Stimulated activated effector memory CD8-positive, alpha-beta T cell treated with anti-CD3 and anti-CD28 coated beads, Interleukin-12 subunit alpha, Interleukin-12 subunit beta, amount 100 ng/mL, for 72 hours (primary cell): ENCODE results near the gene GSPT1.
A peak's percentile ranks its signal among the peaks of the same experiment; 100 is the strongest.
"Not testable (repeated sequence)": the region's sequence is repeated elsewhere in the genome, so short reads cannot be mapped to it uniquely, and the experiment has no call there.

Experiments
- ATAC-seq: fragments of 150-1000 bp; cut with Tn5 transposase; 2 replicates; pipeline ENCODE4 v1.10.0; 2021
- DNase-seq, 2 donors: peaks; one replicate each; pipeline ENCODE4 v3.0.0; 2021 to 2022; ENCODE audit warnings: low spot score in 2 of 2
- H3K27ac Mint-ChIP-seq: one replicate; pipeline ENCODE4 v1.8.0; 2022; ENCODE audit warnings: mild to moderate bottlenecking, mixed read lengths
- H3K36me3 Mint-ChIP-seq: one replicate; pipeline ENCODE4 v1.8.0; 2022; ENCODE audit warnings: mild to moderate bottlenecking, mixed read lengths
- H3K4me1 Mint-ChIP-seq: one replicate; pipeline ENCODE4 v1.8.0; 2022; ENCODE audit warnings: mixed read lengths
- H3K4me3 Mint-ChIP-seq: one replicate; pipeline ENCODE4 v1.8.0; 2022; ENCODE audit warnings: mild to moderate bottlenecking, mixed read lengths
- H3K9me3 Mint-ChIP-seq: one replicate; pipeline ENCODE4 v1.8.0; 2022; ENCODE audit warnings: mixed read lengths

Gene GSPT1

DNA sequence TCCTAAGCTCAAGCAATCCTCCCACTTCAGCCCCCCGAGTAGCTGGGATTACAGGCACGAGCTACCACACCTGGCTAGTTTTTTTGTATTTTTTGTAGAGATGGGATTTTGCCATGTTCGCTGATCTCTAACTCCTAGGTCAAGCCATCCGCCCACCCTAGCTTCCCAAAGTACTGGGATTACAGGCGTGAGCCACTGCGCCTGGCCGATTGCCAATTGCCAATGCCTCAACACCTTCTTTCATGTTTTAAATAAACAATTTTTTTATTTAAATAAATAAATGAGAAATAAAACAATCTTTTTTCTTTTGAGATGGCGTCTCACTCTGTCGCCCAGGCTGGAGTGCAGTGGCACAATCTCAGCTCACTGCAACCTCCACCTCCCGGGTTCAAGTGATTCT is 8.3 kb upstream of the GSPT1 start:
- not testable (repeated sequence) for DNase-seq, H3K4me3 Mint-ChIP-seq, ATAC-seq, H3K9me3 Mint-ChIP-seq, H3K27ac Mint-ChIP-seq, H3K4me1 Mint-ChIP-seq, H3K36me3 Mint-ChIP-seq

DNA sequence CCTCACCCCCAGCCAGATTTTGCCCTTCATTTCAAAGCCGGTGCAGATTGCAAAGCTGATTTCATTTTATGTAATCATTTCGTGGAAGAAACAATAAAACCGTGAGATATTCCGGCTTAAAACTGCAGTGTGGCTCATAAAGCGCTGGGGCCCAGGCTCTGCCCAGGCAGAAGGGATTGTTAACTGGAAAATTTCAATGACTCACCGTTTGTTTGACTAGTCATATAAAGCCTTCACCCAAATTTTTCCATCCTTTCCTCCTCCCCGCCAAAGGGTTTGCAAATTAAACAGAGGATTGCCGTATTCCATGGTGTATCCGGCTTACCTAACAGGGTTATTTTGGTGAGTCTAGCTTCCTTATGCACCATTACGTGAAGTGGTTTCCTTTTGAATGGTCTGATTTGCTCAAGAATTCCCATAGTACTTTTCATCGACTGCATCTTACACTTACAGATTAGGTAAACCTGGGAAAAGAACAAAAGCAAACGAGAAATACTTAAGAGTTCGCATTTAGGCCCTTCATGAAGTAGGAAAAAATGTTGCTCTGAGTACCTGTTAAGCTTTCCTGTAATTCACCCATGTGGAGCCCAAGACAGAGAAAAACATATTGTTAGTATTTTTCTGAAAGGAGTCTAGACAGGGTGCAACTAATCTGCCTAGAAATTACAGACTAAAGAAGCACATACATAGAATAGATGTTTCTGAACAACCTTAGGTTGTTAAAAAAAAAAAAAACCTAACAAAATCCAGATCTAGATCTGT is 949 bp upstream of the GSPT1 start:
- peaks cover 41% of the 10 kb centered on the region for H3K36me3 Mint-ChIP-seq
- no peaks in the 10 kb centered on the region for H3K9me3 Mint-ChIP-seq
- ATAC-seq, result no peak
- no peak for DNase-seq
- peak overlapping the region; percentile 91 for H3K27ac Mint-ChIP-seq
- peak overlapping the region; percentile 84 for H3K4me3 Mint-ChIP-seq
- peaks cover 32% of the 10 kb centered on the region for H3K4me1 Mint-ChIP-seq

DNA sequence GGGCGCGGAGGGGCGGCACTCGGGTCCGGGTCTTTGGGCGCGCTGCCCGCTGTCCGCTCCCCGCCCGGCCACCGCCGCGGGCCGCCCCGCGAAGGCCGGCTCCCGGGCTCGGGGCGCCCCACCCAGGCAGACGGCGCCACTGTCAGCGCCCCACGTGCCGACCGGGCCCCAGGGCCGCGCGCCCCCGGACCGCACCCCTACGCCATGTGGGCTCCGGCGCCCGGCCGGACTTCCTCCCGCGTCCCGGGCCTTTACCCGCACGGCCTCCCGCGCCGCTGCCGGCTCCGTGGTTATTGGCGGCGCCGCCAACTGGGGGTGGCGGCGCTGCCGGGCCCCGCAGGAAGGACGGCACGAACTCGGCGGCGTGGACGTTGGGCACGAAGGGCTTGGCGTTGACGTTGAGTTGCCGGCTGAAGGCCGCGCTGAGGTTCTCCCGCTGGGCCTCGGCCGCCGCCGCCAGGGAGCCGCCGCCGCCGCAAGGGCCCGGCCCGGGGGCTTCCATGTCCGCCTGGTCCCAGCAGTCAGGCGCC is 577 bp downstream of the GSPT1 start:
- Mint-ChIP-seq H3K27ac (peak overlapping the region; percentile 91), H3K4me3 (peak overlapping the region; percentile 84), H3K36me3 (peaks cover 49% of the 10 kb centered on the region), H3K4me1 (peaks cover 40% of the 10 kb centered on the region), H3K9me3 (no peaks in the 10 kb centered on the region)
- DNase-seq (peak in 1 of 2 donors; percentile 68), ATAC-seq (peak; percentile 33)

DNA sequence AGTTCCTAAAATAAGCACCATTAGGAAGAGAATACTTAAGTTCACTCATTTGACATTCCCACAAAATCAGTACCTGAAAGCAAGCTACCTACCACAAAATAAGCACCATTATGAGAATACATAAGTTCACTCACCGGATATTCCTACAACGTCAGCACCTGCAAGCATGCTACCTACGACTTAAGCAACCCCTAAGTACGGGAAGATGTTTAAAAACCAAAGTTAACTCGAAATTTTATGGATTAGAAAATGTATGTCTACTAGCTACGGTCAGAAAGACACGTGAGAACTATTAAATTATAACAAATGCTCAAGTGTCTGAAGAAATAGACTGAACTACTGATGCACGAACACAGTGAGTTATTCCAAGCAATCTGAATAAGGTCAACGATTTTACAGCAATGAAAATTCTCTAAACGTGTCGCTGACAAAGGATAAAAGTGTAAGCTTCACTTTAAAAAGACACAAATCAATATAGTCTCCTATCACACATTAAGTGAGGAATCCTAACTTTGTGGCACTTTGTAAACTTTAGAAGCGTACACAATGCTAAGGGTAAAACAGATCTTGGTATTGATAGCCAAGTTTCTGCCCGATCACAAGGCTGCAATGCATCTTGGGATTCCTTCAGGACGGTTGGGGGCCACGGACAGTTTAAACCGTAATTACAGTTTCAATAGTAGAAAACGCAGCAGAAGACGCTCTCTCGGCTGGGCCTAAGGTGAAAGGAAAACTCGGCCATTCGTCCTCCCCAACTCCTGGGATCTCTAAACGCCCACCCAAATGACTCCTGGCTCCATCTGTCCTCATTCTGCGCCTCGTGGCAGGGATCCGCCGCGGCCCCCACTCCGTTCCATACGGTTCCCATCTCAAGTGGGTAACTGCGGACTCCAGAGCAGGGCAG is 1.3 kb downstream of the GSPT1 start:
- peak overlapping the region; percentile 84 for H3K4me3 Mint-ChIP-seq
- no peak for ATAC-seq

DNA sequence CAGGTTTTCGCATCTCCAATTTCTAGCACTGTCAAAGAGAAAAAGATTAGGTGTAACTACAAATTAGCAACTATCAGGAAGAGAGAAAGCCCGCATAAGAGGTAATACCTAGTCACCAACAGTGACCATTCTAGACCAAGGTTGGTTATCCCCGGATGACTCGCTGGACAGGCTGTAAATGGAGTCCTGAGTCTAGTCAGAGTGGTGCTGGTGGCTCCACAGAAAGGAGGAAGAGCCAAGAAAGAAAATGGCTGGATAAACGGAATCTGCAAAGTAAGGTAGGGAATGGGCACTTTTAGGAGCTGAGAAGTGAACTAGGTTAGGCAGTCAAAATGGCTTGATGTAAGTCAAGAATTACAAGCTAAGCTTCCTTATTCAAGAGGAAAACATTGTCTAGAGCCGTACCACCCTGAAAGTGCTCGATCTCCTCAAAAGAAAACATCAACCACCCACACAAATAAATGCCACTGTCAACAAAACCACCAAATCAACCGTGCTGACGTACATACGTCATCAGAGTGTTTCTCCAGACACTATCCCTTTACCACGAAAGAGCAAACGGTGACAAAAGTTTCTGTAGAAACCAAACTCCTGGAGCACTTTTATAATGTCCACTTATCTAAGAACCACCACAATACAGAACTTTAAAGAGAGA is 2.2 kb downstream of the GSPT1 start:
- no peak for ATAC-seq
- Mint-ChIP-seq H3K4me3 (peak overlapping the region; percentile 84), H3K9me3 (no peaks in the 10 kb centered on the region), H3K27ac (peak overlapping the region; percentile 84), H3K36me3 (peaks cover 65% of the 10 kb centered on the region), H3K4me1 (peaks cover 46% of the 10 kb centered on the region)
- peak in 1 of 2 donors; percentile 10 for DNase-seq

More for the DNA sequence above, 1.3 kb downstream of the GSPT1 start:
- Mint-ChIP-seq H3K9me3 (no peaks in the 10 kb centered on the region), H3K27ac (peak overlapping the region; percentile 84), H3K4me1 (peaks cover 42% of the 10 kb centered on the region), H3K36me3 (peaks cover 56% of the 10 kb centered on the region)
- DNase-seq, result peak; percentile 12 to 72

DNA sequence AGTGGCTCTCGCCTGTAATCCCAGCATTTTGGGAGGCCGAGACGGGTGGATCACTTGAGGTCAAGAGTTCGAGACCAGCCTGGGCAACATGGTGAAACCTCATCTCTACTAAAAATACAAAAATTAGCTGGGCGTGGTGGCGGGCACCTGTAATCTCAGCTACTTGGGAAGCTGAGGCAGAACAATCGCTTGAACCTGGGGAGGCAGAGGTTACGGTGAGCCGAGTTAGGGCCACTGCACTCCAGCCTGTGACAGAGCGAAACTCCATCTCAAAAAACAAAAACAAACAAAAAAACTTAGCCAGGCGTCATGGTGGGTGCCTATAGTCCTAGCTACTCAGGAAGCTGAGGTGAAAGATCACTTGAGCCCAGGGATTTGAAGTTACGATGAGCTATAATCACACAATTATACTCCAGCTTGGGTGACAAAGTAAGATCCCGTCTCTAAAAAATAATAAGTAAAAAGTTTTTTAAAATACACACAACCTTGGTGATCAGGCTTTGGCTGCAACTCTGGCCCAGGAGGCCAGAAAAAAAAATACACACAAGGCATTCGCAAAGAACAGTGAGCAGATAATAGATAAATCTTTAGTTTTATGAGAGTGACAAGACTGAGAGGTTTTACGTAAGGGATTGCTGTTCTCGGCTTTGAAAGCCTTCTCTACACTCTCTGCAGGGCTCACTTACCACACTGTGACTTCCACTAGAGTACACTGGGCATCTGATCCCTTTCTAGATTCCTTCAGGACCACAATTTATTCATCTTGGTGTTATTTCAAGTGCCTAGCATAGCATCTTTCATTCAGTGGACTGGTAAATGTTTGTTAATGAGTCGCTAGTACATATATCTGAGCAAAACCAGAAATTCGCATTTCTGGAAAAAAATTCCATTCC is 5.9 kb downstream of the GSPT1 start:
- no peaks in the 10 kb centered on the region for H3K9me3 Mint-ChIP-seq
- H3K27ac Mint-ChIP-seq, result peak overlapping the region; percentile 32
- DNase-seq (no peak), ATAC-seq (no peak)
- peaks cover 88% of the 10 kb centered on the region for H3K36me3 Mint-ChIP-seq
- H3K4me3 Mint-ChIP-seq, result no peak overlapping the region
- peaks cover 60% of the 10 kb centered on the region for H3K4me1 Mint-ChIP-seq

DNA sequence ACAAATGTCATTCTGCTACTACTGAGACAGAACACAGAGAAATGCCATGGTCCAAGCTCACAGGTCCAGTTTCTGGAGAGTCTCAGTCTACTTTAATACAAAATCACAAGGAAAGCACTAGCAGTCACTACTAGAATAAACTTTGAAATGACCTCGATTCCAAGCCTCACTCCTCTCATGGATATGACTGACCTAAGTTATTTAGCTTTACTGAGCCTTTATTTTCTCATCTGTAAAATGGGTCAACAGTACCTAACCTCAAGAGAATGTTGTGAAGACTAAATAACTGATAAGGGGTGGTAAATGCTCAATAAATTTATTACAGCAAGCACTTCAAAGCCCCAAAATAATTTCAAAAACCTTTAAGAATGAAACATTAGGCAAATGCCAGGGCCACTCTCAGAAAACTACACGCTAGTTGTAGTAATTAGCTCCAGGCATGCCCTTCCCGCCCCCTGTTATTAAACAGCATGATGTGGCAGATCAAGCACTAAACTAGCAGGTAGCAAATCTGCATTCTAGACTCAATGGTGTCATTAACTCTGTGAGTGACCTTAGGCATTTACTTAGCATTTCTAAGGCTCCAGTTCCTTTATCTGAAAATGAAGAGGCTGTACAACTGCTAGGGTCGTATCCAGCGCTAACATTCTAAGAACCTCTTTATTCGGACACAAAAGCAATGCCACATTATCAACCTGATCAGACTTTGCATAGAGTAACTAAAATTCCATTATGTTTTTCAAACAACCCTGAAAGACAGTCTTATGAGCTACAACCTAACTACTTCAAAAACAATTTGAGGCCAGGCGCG is 8.4 kb downstream of the GSPT1 start:
- H3K9me3 Mint-ChIP-seq, result no peaks in the 10 kb centered on the region
- H3K36me3 Mint-ChIP-seq, result peaks cover 82% of the 10 kb centered on the region
- no peak overlapping the region for H3K4me3 Mint-ChIP-seq
- DNase-seq (no peak), ATAC-seq (no peak)
- peaks cover 53% of the 10 kb centered on the region for H3K4me1 Mint-ChIP-seq
- no peak overlapping the region for H3K27ac Mint-ChIP-seq

DNA sequence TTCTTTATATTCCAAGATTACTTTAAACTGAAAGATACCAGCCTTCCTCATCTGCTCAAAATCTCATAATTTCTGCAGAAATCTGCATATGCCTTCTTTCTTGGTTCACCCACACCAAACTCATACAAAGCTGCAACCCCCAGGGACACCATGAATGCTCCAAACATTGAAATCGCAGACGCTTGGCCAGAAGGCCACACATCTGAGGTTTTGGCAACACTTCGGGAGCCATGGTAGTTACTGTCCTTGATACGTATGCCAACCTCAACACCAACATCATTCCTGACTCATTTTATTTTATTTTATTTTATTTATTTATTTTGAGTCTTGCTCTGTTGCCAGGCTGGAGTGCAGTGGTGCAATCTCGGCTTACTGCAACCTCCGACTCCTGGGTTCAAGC is 11.8 kb downstream of the GSPT1 start:
- Mint-ChIP-seq H3K36me3 (peaks cover 81% of the 10 kb centered on the region), H3K27ac (no peak overlapping the region)

DNA sequence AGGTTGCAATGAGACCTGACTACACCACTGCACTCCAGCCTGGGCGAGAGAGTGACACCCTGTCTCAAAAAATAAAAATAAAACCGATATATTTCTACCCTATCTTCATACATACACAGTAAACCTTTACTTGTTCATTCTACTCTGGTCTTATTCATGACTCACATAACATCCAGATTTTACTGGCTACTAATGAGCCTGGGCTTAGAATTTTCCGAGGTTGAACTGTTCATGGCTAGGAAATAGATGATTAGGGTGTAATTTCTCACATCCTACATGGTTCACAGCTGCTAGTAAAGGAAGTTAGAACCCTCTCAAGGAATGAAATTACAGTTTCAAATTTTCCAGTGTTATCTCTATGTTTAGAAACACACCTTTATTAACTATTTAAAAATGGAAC is 14.7 kb downstream of the GSPT1 start:
- DNase-seq (no peak), ATAC-seq (peak; percentile 84)
- H3K4me1 Mint-ChIP-seq, result peaks cover 63% of the 10 kb centered on the region
- H3K27ac Mint-ChIP-seq, result peak overlapping the region; percentile 34
- no peaks in the 10 kb centered on the region for H3K9me3 Mint-ChIP-seq
- peak overlapping the region; percentile 19 for H3K4me3 Mint-ChIP-seq
- H3K36me3 Mint-ChIP-seq, result peaks cover 80% of the 10 kb centered on the region

More for the DNA sequence above, 11.8 kb downstream of the GSPT1 start:
- ATAC-seq (no peak), DNase-seq (no peak)
- H3K4me3 Mint-ChIP-seq, result no peak overlapping the region
- H3K9me3 Mint-ChIP-seq, result no peaks in the 10 kb centered on the region
- peaks cover 63% of the 10 kb centered on the region for H3K4me1 Mint-ChIP-seq

DNA sequence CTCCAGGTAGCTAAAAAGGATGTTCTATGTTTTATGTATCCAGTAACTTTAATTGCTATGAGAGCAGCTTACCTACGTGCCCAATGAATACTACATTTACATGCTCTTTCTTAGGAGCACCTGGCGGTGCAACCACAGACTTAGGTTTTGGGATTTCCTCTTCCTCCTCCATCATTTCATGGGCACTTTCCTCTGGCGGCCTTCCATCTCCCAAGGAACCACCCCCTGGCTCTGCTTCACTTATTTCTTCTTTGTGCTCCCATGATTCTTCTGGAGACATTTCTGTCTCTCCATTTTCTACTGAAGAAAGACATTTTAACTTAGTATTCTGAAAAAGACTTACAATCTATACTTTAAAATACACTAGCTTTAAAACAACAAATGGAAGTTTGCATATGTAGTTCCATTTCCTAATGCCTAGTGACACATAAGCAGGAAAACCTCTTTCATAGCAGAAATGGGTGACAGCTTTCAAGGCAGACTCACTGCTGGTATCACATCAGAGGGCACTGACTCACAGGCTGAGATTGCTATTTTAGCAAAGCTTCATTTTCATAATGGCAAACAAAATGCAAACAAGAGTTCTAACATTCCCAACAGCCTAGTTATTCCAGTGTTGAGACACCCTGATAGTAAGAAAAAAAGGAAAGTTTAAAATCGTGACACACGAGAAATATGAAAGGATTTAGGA is 19.1 kb downstream of the GSPT1 start:
- peaks cover 45% of the 10 kb centered on the region for H3K4me1 Mint-ChIP-seq
- H3K36me3 Mint-ChIP-seq, result peaks cover 91% of the 10 kb centered on the region
- H3K9me3 Mint-ChIP-seq, result no peaks in the 10 kb centered on the region
- peak overlapping the region; percentile 69 for H3K27ac Mint-ChIP-seq
- DNase-seq (no peak), ATAC-seq (peak; percentile 72)
- H3K4me3 Mint-ChIP-seq, result no peak overlapping the region

DNA sequence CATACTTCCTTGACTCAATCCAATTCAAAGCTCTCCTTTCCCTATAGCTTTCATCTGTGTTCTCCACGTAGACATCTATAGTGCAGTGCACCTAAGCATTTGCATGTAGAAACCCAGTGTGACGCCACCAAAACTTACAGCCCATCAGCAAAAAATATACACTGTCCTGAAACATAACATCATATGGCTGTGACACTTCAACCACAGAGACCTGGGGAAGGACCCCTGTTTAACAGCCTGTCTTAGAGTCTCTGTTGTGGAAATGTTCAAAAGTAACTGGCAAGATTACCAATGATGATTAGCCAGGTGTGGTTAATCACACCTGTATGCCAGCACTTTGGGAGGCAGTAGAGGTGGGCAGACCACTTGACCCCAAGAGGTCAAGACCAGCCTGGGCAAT is 22.2 kb downstream of the GSPT1 start:
- no peak for DNase-seq
- no peak overlapping the region for H3K27ac Mint-ChIP-seq
- H3K9me3 Mint-ChIP-seq, result no peaks in the 10 kb centered on the region
- no peak overlapping the region for H3K4me3 Mint-ChIP-seq
- H3K36me3 Mint-ChIP-seq, result peaks cover 99% of the 10 kb centered on the region
- peaks cover 17% of the 10 kb centered on the region for H3K4me1 Mint-ChIP-seq
- no peak for ATAC-seq

DNA sequence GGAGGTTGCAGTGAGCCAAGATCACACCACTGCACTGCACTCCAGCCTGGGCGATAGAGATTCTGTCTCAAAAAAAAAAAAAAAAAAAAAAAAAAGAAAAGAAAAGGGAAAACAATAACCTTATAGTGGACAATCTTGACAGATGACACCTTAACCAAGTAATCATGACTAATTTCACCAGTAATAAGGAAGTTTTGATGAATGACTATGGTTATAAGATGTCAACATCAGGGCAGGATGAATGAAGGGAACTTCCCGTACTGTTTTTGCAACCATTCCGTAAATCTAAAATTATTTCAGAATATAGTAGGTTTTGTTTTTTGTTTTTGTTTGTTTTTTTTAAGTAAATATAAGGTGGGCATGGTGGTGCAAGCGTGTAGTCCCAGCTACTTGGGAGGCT is 23.0 kb downstream of the GSPT1 start:
- H3K36me3 Mint-ChIP-seq, result peaks cover 100% of the 10 kb centered on the region
- peaks cover 12% of the 10 kb centered on the region for H3K4me1 Mint-ChIP-seq
- ATAC-seq (no peak), DNase-seq (no peak)
- no peak overlapping the region for H3K27ac Mint-ChIP-seq
- no peak overlapping the region for H3K4me3 Mint-ChIP-seq
- H3K9me3 Mint-ChIP-seq, result no peaks in the 10 kb centered on the region

DNA sequence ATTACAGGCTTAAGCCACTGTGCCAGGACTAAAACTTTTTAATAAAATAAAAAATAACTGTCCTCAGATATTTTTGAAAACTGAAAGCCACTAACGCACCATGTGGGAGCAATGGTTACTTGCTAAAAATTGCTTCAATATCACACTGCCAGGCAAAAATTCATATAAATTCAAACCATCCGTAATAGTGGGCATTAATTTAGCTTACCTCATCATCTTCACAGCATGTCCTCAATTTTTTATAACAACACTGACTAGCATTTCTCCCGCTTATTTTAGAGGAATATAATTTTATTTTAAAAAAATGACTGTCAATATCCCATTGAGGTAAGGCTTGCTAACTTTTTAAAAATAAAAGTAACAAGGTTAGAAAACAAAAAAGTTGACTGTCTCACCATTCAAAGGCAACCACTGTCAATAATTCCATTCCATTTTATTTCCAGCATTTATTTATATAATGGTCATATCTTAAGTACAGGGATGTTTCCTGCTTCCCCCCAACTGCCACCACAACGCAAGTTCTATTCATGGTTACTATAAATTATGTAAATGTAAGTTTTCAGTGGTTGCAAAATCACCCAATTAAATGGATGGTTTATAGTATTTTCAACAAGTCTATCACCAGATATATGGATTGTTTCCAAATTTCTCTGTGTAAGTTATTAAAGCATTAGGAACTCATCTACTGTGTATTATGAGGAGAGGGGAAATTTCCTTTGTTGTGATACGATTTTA is 25.4 kb downstream of the GSPT1 start:
- no peak for DNase-seq
- H3K9me3 Mint-ChIP-seq, result no peaks in the 10 kb centered on the region
- H3K4me3 Mint-ChIP-seq, result no peak overlapping the region
- no peaks in the 10 kb centered on the region for H3K4me1 Mint-ChIP-seq
- no peak for ATAC-seq
- H3K36me3 Mint-ChIP-seq, result peaks cover 100% of the 10 kb centered on the region
- no peak overlapping the region for H3K27ac Mint-ChIP-seq
